HCT116 (cell line): ENCODE results near the gene RAB31. TPM values are rescaled to one million over a fixed set of nuclear protein-coding genes. Genes with fewer than 3 reads are reported as not detected.

Experiments used
- ATAC-seq: fragments of 200-7000 bp; cut with Tn5 transposase; 2 replicates; pipeline ENCODE4 v1.9.1; 2020; ENCODE audit warnings: mild to moderate bottlenecking, moderate library complexity
- BruUV-seq: library from RNA; stranded (reverse); fragments of 400-500 nt; replicated peaks from 2 replicates; lab custom pipeline; 2021; lab: Mats Ljungman, UMichigan
- CTCF ChIA-PET: fragments of 300-600 bp; sonication (Branson Sonifier 250); formaldehyde crosslinking; loops from one replicate; lab custom pipeline; 2021; ENCODE audit warnings: antibody characterized with exemption; lab: Charles Lee
- POLR2A ChIA-PET: fragments of 300-600, 350-600 bp; sonication (Branson Sonifier 250); formaldehyde crosslinking; loops from one replicate; lab custom pipeline; 2021; ENCODE audit warnings: antibody characterized with exemption; lab: Charles Lee
- RAD21 ChIA-PET, 2 experiments: fragments of 300-600 bp; sonication (Branson Sonifier 250); formaldehyde crosslinking; loops; one replicate each; lab custom pipeline; 2023; ENCODE audit warnings: low total read pairs in 2 of 2; ENCODE audit not compliant: uncharacterized antibody in 2 of 2, unreplicated experiment in 2 of 2, low non-redundant PET in 1 of 2; lab: Charles Lee
- DNase-seq: peaks from one replicate; pipeline ENCODE4 v3.0.0-alpha.2; 2010; ENCODE audit warnings: low read depth, low spot score
- H2AFZ ChIP-seq: fragments of 200-600 bp; shearing (Covaris generic), sonication (generic); 2 replicates; pipeline ENCODE4 v1.6.1; 2017; ENCODE audit warnings: low read depth, mixed run types, mixed read lengths, antibody characterized with exemption, low read length; ENCODE audit not compliant: poor library complexity, severe bottlenecking
- H3K27ac ChIP-seq: 2 replicates; pipeline ENCODE4 v1.5.1; 2012; ENCODE audit warnings: low read depth, low read length
- H3K27me3 ChIP-seq: fragments of 200-600 bp; sonication (generic); 2 replicates; pipeline ENCODE4 v1.6.1; 2016; ENCODE audit warnings: mixed run types, low read length, mixed read lengths; ENCODE audit not compliant: insufficient read depth
- H3K36me3 ChIP-seq, 2 experiments: fragments of 200-500 bp in 1 of 2; fragments of 200-600 bp in 1 of 2; sonication (Bioruptor generic) in 1 of 2; sonication (generic) in 1 of 2; 2 replicates each; pipeline versions ENCODE4 v1.5.1 to v1.6.1; 2014 to 2016; ENCODE audit warnings: low read length in 2 of 2, inconsistent platforms in 1 of 2, mixed read lengths in 1 of 2, mixed run types in 1 of 2; ENCODE audit not compliant: insufficient read depth in 2 of 2, control insufficient read depth in 1 of 2
- H3K4me1 ChIP-seq, 2 experiments: fragments of 200-600 bp in 1 of 2; sonication (generic) in 1 of 2; 2 replicates each; pipeline versions ENCODE4 v1.5.1 to v1.6.1; 2012 to 2017; ENCODE audit warnings: low read length in 2 of 2, inconsistent platforms in 1 of 2, mild to moderate bottlenecking in 1 of 2, mixed read lengths in 1 of 2, mixed run types in 1 of 2, moderate library complexity in 1 of 2; ENCODE audit not compliant: insufficient read depth in 2 of 2, control insufficient read depth in 1 of 2
- H3K4me2 ChIP-seq: fragments of 200-600 bp; sonication (generic); 2 replicates; pipeline ENCODE4 v1.6.1; 2017; ENCODE audit warnings: mixed run types, low read length, mixed read lengths
- H3K4me3 ChIP-seq, 2 experiments: fragments of 200-600 bp in 1 of 2; sonication (generic) in 1 of 2; replicated peaks in 1 of 2; 2 replicates each; pipeline ENCODE4 v1.5.1; 2011 to 2016; ENCODE audit warnings: low read length in 2 of 2, control low read depth in 1 of 2, low read depth in 1 of 2, mild to moderate bottlenecking in 1 of 2, mixed read lengths in 1 of 2, mixed run types in 1 of 2
- H3K79me2 ChIP-seq: fragments of 200-600 bp; sonication (generic); 2 replicates; pipeline ENCODE4 v1.6.1; 2017; ENCODE audit warnings: mild to moderate bottlenecking, mixed run types, low read length, moderate library complexity, mixed read lengths; ENCODE audit not compliant: insufficient read depth
- H3K9ac ChIP-seq: fragments of 200-600 bp; sonication (generic); 2 replicates; pipeline ENCODE4 v1.6.1; 2016; ENCODE audit warnings: low read length, mixed read lengths
- H3K9me2 ChIP-seq: fragments of 200-600 bp; sonication (generic), shearing (Covaris generic); 2 replicates; pipeline ENCODE4 v1.6.1; 2017; ENCODE audit warnings: mixed run types, mild to moderate bottlenecking, moderate library complexity; ENCODE audit not compliant: insufficient read depth
- H3K9me3 ChIP-seq, 2 experiments: fragments of 200-500 bp in 1 of 2; fragments of 200-600 bp in 1 of 2; sonication (Bioruptor generic) in 1 of 2; sonication (generic) in 1 of 2; 2 replicates each; pipeline ENCODE4 v1.6.1; 2014 to 2017; ENCODE audit warnings: low read length in 2 of 2, mixed read lengths in 2 of 2, inconsistent platforms in 1 of 2, low read depth in 1 of 2, mild to moderate bottlenecking in 1 of 2, mixed run types in 1 of 2, moderate library complexity in 1 of 2; ENCODE audit not compliant: control insufficient read depth in 1 of 2, insufficient read depth in 1 of 2
- H4K20me1 ChIP-seq: fragments of 200-600 bp; sonication (generic), shearing (Covaris generic); 2 replicates; pipeline ENCODE4 v1.6.1; 2017; ENCODE audit warnings: mixed run types, mild to moderate bottlenecking, moderate library complexity; ENCODE audit not compliant: insufficient read depth
- EZH2 ChIP-seq: fragments of 200-600 bp; sonication (generic); IDR thresholded peaks from 2 replicates; pipeline ENCODE4 v1.6.1; 2017; ENCODE audit warnings: antibody characterized with exemption, mixed run types
- FOSL1 ChIP-seq: IDR thresholded peaks from 2 replicates; pipeline ENCODE4 v1.6.1; 2012; ENCODE audit warnings: low read depth
- JUND ChIP-seq: IDR thresholded peaks from 2 replicates; pipeline ENCODE4 v1.6.1; 2012
- POLR2A ChIP-seq: IDR thresholded peaks from 2 replicates; pipeline ENCODE4 v1.7.0; 2011; ENCODE audit warnings: borderline replicate concordance; ENCODE audit not compliant: insufficient read depth, insufficient read length; ENCODE audit errors: extremely low read depth
- POLR2AphosphoS5 ChIP-seq: IDR thresholded peaks from 2 replicates; pipeline ENCODE4 v1.6.1; 2011; ENCODE audit warnings: mild to moderate bottlenecking, low read depth, low read length, moderate library complexity
- TCF7L2 ChIP-seq: IDR thresholded peaks from 2 replicates; pipeline ENCODE4 v1.7.0; 2011; ENCODE audit warnings: borderline replicate concordance, inconsistent platforms; ENCODE audit not compliant: insufficient read depth, insufficient read length; ENCODE audit errors: extremely low read depth
- ZNF274 ChIP-seq: fragments of 200-500 bp; sonication (Bioruptor generic); IDR thresholded peaks from 2 replicates; pipeline ENCODE4 v1.6.1; 2014; ENCODE audit warnings: mild to moderate bottlenecking, low read depth, low read length, inconsistent platforms
- intact Hi-C: fragments of 100-400 bp; cut with micrococcal nuclease; formaldehyde crosslinking; loops from 2 replicates; pipeline ENCODE4 v1.10.0; 2022
- total RNA-seq: library from RNA; stranded (reverse); gene quantifications from one replicate; pipeline ENCODE4 v1.2.1, GENCODE V29; 2021; ENCODE audit not compliant: unreplicated experiment
- TF ChIP-seq, protein P1 (sequence below), 3 experiments: fragments of 200-600 bp in 1 of 3; sonication (generic) in 1 of 3; IDR thresholded peaks in 2 of 3; conservative IDR thresholded peaks in 1 of 3; 2 replicates each; pipeline ENCODE4 v1.5.1; 2012 to 2017; ENCODE audit warnings: low read depth in 2 of 3, low read length in 2 of 3, antibody characterized with exemption in 1 of 3, borderline replicate concordance in 1 of 3, control low read depth in 1 of 3, mild to moderate bottlenecking in 1 of 3, mixed read lengths in 1 of 3, mixed run types in 1 of 3, moderate library complexity in 1 of 3; ENCODE audit not compliant: insufficient read depth in 1 of 3

Gene RAB31
- total RNA-seq, 1 experiment from 2014 or later: 46.9 TPM

- Histone ChIP-seq H3K27me3 (no peaks in the 10 kb centered on the region), H3K36me3 (no peaks in the 10 kb centered on the region), H2AFZ (no peak overlapping the region), H3K4me3 (no peak overlapping the region), H3K9me2 (no peaks in the 10 kb centered on the region), H3K9ac (no peak overlapping the region), H3K9me3 (no peaks in the 10 kb centered on the region), H3K27ac (no peak overlapping the region), H3K4me1 (no peaks in the 10 kb centered on the region; a peak in 1 of 4 replicates), H3K79me2 (no peaks in the 10 kb centered on the region), H4K20me1 (no peaks in the 10 kb centered on the region), H3K4me2 (no peak overlapping the region)
- no peak for ATAC-seq
- intact Hi-C loops: no loop called here
- BruUV-seq: no TSS peak
- ChIA-PET POLR2A (no interaction called here), CTCF (interaction anchor here (0.8 kb wide), 1 partner anchor 53 kb away, joined by 3 read pairs; no protein-coding TSS in a partner anchor), RAD21 (no interaction called here)
- TF ChIP-seq, protein P1, sequence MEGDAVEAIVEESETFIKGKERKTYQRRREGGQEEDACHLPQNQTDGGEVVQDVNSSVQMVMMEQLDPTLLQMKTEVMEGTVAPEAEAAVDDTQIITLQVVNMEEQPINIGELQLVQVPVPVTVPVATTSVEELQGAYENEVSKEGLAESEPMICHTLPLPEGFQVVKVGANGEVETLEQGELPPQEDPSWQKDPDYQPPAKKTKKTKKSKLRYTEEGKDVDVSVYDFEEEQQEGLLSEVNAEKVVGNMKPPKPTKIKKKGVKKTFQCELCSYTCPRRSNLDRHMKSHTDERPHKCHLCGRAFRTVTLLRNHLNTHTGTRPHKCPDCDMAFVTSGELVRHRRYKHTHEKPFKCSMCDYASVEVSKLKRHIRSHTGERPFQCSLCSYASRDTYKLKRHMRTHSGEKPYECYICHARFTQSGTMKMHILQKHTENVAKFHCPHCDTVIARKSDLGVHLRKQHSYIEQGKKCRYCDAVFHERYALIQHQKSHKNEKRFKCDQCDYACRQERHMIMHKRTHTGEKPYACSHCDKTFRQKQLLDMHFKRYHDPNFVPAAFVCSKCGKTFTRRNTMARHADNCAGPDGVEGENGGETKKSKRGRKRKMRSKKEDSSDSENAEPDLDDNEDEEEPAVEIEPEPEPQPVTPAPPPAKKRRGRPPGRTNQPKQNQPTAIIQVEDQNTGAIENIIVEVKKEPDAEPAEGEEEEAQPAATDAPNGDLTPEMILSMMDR (IDR thresholded peaks at IDR 0.05 in 2 of 3, conservative IDR thresholded peaks at IDR 0.05 in 1 of 3; ENCODE audit: borderline replicate concordance in 1 of 3, insufficient read depth in 1 of 3, low read depth in 2 of 3, low read length in 2 of 3): no peak
- TF ChIP-seq EZH2: no peak
- TF ChIP-seq FOSL1: no peak
- no peak for TF ChIP-seq ZNF274
- TF ChIP-seq POLR2AphosphoS5: no peak
- TF ChIP-seq TCF7L2: no peak
- no peak for TF ChIP-seq POLR2A
- no peak for TF ChIP-seq JUND
- no peak for DNase-seq
Observed at GRCh38 chr18:9796935-9797549, 88.9 kb downstream of the RAB31 start.
